ENCODE data around the gene AOX1. TPM values are rescaled to one million over a fixed set of nuclear protein-coding genes. Genes with fewer than 3 reads are reported as not detected.

AOX1 gene
- total and polyA plus RNA-seq, 2 experiments from 2014 or later = not detected

GRCh38 chr2:200668478-200668877 is 82.7 kb downstream of the AOX1 start:
- no peak overlapping the region for H3K27ac ChIP-seq
- H3K9me3 ChIP-seq (ENCODE audit: low read depth) = no peaks in the 10 kb centered on the region
- H3K27me3 ChIP-seq = no peaks in the 10 kb centered on the region
- H3K4me1 ChIP-seq (ENCODE audit: low read depth) = no peaks in the 10 kb centered on the region
- DNase-seq (ENCODE audit: low read depth in 1 of 2, low spot score in 1 of 2) = no peak
- TF ChIP-seq CTCF (IDR thresholded peaks at IDR 0.05; ENCODE audit: low read depth, low read length) = no peak
- H3K36me3 ChIP-seq = no peaks in the 10 kb centered on the region
- no peak overlapping the region for H3K4me3 ChIP-seq

- no peak overlapping the region for H3K4me3 ChIP-seq
- H3K4me1 ChIP-seq (ENCODE audit: low read depth) = no peaks in the 10 kb centered on the region
- H3K9me3 ChIP-seq (ENCODE audit: low read depth) = no peaks in the 10 kb centered on the region
- DNase-seq (ENCODE audit: low read depth in 1 of 2, low spot score in 1 of 2) = no peak
- no peak for TF ChIP-seq CTCF (IDR thresholded peaks at IDR 0.05; ENCODE audit: low read depth, low read length)
- no peak overlapping the region for H3K27ac ChIP-seq
- no peaks in the 10 kb centered on the region for H3K27me3 ChIP-seq
- H3K36me3 ChIP-seq = no peaks in the 10 kb centered on the region
Observed at GRCh38 chr2:200669308-200669707, 83.5 kb downstream of the AOX1 start.

- Histone ChIP-seq H3K36me3 (no peaks in the 10 kb centered on the region), H3K9me3 (ENCODE audit: low read depth) (no peaks in the 10 kb centered on the region), H3K4me3 (no peak overlapping the region), H3K27me3 (no peaks in the 10 kb centered on the region), H3K27ac (no peak overlapping the region), H3K4me1 (ENCODE audit: low read depth) (no peaks in the 10 kb centered on the region)
- DNase-seq (ENCODE audit: low read depth in 1 of 2, low spot score in 1 of 2) = no peak
- no peak for TF ChIP-seq CTCF (IDR thresholded peaks at IDR 0.05; ENCODE audit: low read depth, low read length)
Observed at GRCh38 chr2:200670313-200670712, 84.5 kb downstream of the AOX1 start.

- no peaks in the 10 kb centered on the region for H3K27me3 ChIP-seq
- DNase-seq (ENCODE audit: low read depth in 1 of 2, low spot score in 1 of 2) = no peak
- no peak overlapping the region for H3K4me3 ChIP-seq
- H3K9me3 ChIP-seq (ENCODE audit: low read depth) = no peaks in the 10 kb centered on the region
- H3K27ac ChIP-seq = no peak overlapping the region
- no peaks in the 10 kb centered on the region for H3K36me3 ChIP-seq
- H3K4me1 ChIP-seq (ENCODE audit: low read depth) = no peaks in the 10 kb centered on the region
- TF ChIP-seq CTCF (IDR thresholded peaks at IDR 0.05; ENCODE audit: low read depth, low read length) = no peak
Observed at GRCh38 chr2:200670751-200671150, 84.9 kb downstream of the AOX1 start.

- DNase-seq (ENCODE audit: low read depth in 1 of 2, low spot score in 1 of 2) = no peak
- H3K27ac ChIP-seq = no peak overlapping the region
- no peak for TF ChIP-seq CTCF (IDR thresholded peaks at IDR 0.05; ENCODE audit: low read depth, low read length)
- H3K27me3 ChIP-seq = no peaks in the 10 kb centered on the region
- H3K36me3 ChIP-seq = no peaks in the 10 kb centered on the region
- no peak overlapping the region for H3K4me3 ChIP-seq
- no peaks in the 10 kb centered on the region for H3K9me3 ChIP-seq (ENCODE audit: low read depth)
- H3K4me1 ChIP-seq (ENCODE audit: low read depth) = no peaks in the 10 kb centered on the region
Observed at GRCh38 chr2:200673191-200673590, 87.4 kb downstream of the AOX1 start.

GRCh38 chr2:200674837-200675236 is 89.0 kb downstream of the AOX1 start:
- no peak for DNase-seq (ENCODE audit: low read depth in 1 of 2, low spot score in 1 of 2)
- Histone ChIP-seq H3K4me1 (ENCODE audit: low read depth) (no peaks in the 10 kb centered on the region), H3K4me3 (no peak overlapping the region), H3K27ac (no peak overlapping the region), H3K27me3 (no peaks in the 10 kb centered on the region), H3K9me3 (ENCODE audit: low read depth) (no peaks in the 10 kb centered on the region), H3K36me3 (no peaks in the 10 kb centered on the region)
- TF ChIP-seq CTCF (IDR thresholded peaks at IDR 0.05; ENCODE audit: low read depth, low read length) = no peak
